ENCODE measurements around the gene STUB1. TPM values are rescaled to one million over a fixed set of nuclear protein-coding genes. Genes with fewer than 3 reads are reported as not detected.

STUB1 gene
- total RNA-seq, 1 experiment from 2014 or later, result 102 TPM

DNA sequence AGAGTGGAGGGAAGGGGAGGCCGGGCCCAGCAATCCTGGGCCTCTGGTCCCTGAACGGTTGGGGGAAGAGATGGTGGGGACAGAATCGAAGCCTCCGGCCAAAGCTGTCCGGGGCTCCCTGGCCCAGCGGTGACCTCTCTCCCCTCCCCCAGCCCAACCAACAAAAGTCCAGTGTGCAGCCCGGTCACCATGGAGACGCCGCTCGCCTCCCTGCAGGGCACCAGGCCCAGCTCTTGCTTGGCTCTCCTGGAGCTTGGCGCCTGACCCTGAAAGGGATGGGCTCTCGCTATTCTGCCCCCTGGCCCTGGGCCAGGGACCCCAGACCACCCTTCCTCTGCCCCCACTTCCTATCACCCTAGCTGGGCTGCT is 36.0 kb downstream of the STUB1 start:
- no peaks in the 10 kb centered on the region for H3K4me1 ChIP-seq (ENCODE audit: insufficient read depth, low read length)
- WGBS (ENCODE audit: extremely low coverage, insufficient read length, low lambda C conversion rate), result no CpG with 5 or more reads among the region's 12 CpGs
- H3K4ac ChIP-seq (ENCODE audit: low read depth, low read length), result no peak overlapping the region
- Mint-ChIP-seq H3K27me3 (ENCODE audit: low read depth) (peaks cover 52% of the 10 kb centered on the region), H3K9me3 (no peaks in the 10 kb centered on the region; a peak in 2 of 5 replicates), H3K36me3 (ENCODE audit: insufficient read depth in 1 of 3, low read depth in 3 of 3) (no peaks in the 10 kb centered on the region), H3K4me3 (peak overlapping the region; percentile 55 to 78), H3K27ac (no peak overlapping the region; a peak in 1 of 7 replicates), H3K4me1 (peaks cover 17 to 31% of the 10 kb centered on the region in 2 experiments)
- no peak overlapping the region for H3K23ac ChIP-seq (ENCODE audit: insufficient read length, low read depth, low read length)
- no peak overlapping the region for H2BK120ac ChIP-seq (ENCODE audit: low read depth, low read length, poor library complexity, severe bottlenecking)
- DNase-seq, result peak; percentile 55
- no peak overlapping the region for H4K91ac ChIP-seq (ENCODE audit: insufficient read length, low read depth, low read length)
- no peak overlapping the region for H2BK20ac ChIP-seq (ENCODE audit: low read depth, low read length, poor library complexity, severe bottlenecking)
- no peak overlapping the region for H2BK15ac ChIP-seq (ENCODE audit: low read depth, low read length)
- no peak overlapping the region for H3K14ac ChIP-seq (ENCODE audit: insufficient read depth, low read length)
- H3K9me3 ChIP-seq (ENCODE audit: control insufficient read depth, low read depth, low read length), result no peaks in the 10 kb centered on the region
- no peaks in the 10 kb centered on the region for H3K79me1 ChIP-seq (ENCODE audit: insufficient read depth, low read depth, low read length, poor library complexity, severe bottlenecking)
- H3K27me3 ChIP-seq (ENCODE audit: insufficient read depth, low read length), result no peaks in the 10 kb centered on the region; the same call in 1 of the 2 replicates
- H4K8ac ChIP-seq (replicated peaks; ENCODE audit: insufficient read length, low read depth, low read length), result no peak overlapping the region
- no peak overlapping the region for H2BK12ac ChIP-seq (ENCODE audit: insufficient read length, low read depth, low read length)
- H3K9ac ChIP-seq (ENCODE audit: extremely low read depth, insufficient read length, low read length), result no peak overlapping the region
- no peak overlapping the region for H3T11ph ChIP-seq (ENCODE audit: low read length)
- H2BK5ac ChIP-seq (ENCODE audit: insufficient read length, low read length), result no peak overlapping the region
- H4K5ac ChIP-seq (ENCODE audit: insufficient read length, low read depth, low read length), result no peak overlapping the region
- no peaks in the 10 kb centered on the region for H4K20me1 ChIP-seq (ENCODE audit: control insufficient read depth, insufficient read depth, insufficient read length)
- H2AFZ ChIP-seq (ENCODE audit: low read length), result no peak overlapping the region
- H3K23me2 ChIP-seq (ENCODE audit: insufficient read length, low read depth, low read length, poor library complexity, severe bottlenecking), result peaks cover 10% of the 10 kb centered on the region
- no peak overlapping the region for H3K56ac ChIP-seq (ENCODE audit: insufficient read length, low read depth, low read length)
- H3K27ac ChIP-seq (ENCODE audit: insufficient read length, low read depth, low read length), result no peak overlapping the region
- no peak overlapping the region for H2AK5ac ChIP-seq (ENCODE audit: insufficient read length, low read length)
- no peaks in the 10 kb centered on the region for H3K79me2 ChIP-seq (ENCODE audit: insufficient read depth, low read length)
- H3K18ac ChIP-seq (ENCODE audit: insufficient read length, low read depth, low read length), result no peak overlapping the region
- no peak for TF ChIP-seq CTCF (conservative IDR thresholded peaks at IDR 0.05)
- peak overlapping the region; percentile 30 for H3K4me2 ChIP-seq (ENCODE audit: insufficient read depth, insufficient read length, low read length)

Data from H9 (cell line).